Sigmoid colon (tissue), 7 donors: ENCODE results near the gene DONSON. TPM values are rescaled to one million over a fixed set of nuclear protein-coding genes. Genes with fewer than 3 reads are reported as not detected.

Experiments used
- DNase-seq: peaks from one replicate; pipeline ENCODE4 v3.0.0-alpha.2; 2019
- H3K27ac ChIP-seq, 4 donors: fragments of 200-600 bp; sonication (generic); one replicate each; pipeline ENCODE4 v1.5.1; 2016 to 2019; ENCODE audit warnings: mild to moderate bottlenecking in 1 of 4
- H3K27me3 ChIP-seq, 3 donors: fragments of 200-600 bp; sonication (generic); one replicate each; pipeline ENCODE4 v1.5.1; 2019; ENCODE audit warnings: mild to moderate bottlenecking in 1 of 3
- H3K36me3 ChIP-seq, 4 donors: fragments of 200-600 bp; sonication (generic); one replicate each; pipeline ENCODE4 v1.5.1; 2016 to 2019
- H3K4me1 ChIP-seq, 4 donors: fragments of 200-600 bp; sonication (generic); one replicate each; pipeline ENCODE4 v1.5.1; 2017 to 2019
- H3K4me3 ChIP-seq, 4 donors: fragments of 200-600 bp; sonication (generic); one replicate each; pipeline ENCODE4 v1.5.1; 2017 to 2019; ENCODE audit warnings: mild to moderate bottlenecking in 2 of 4, moderate library complexity in 1 of 4
- H3K9me3 ChIP-seq, 4 donors: fragments of 200-600 bp in 3 of 4; sonication (generic) in 3 of 4; one replicate each; pipeline versions ENCODE4 v1.5.1 to v1.6.1; 2013 to 2019
- CTCF ChIP-seq, 4 experiments: fragments of 450-650 bp in 3 of 4; fragments of 200-600 bp in 1 of 4; IDR thresholded peaks; one replicate each; pipeline ENCODE4 v1.5.1; 2016 to 2019; ENCODE audit warnings: antibody characterized with exemption in 4 of 4, mild to moderate bottlenecking in 3 of 4, moderate library complexity in 2 of 4
- EP300 ChIP-seq, 4 donors: sonication (generic); formaldehyde crosslinking; IDR thresholded peaks; one replicate each; pipeline ENCODE4 v1.6.1; 2017; ENCODE audit warnings: antibody characterized with exemption in 4 of 4
- POLR2A ChIP-seq, 2 donors: fragments of 450-650 bp; IDR thresholded peaks; one replicate each; pipeline ENCODE4 v1.6.1; 2016; ENCODE audit warnings: antibody characterized with exemption in 2 of 2, mild to moderate bottlenecking in 2 of 2, moderate library complexity in 2 of 2
- POLR2AphosphoS5 ChIP-seq, 4 donors: sonication (generic); formaldehyde crosslinking; IDR thresholded peaks; one replicate each; pipeline ENCODE4 v1.6.1; 2017; ENCODE audit warnings: antibody characterized with exemption in 4 of 4
- WGBS, 2 donors: extraction: QIAGEN DNeasy Blood & Tissue Kit; methylation state at CpG; one replicate each; pipeline ENCODE4 v1.1.7; 2013; 5-methylcytosine and 5-hydroxymethylcytosine counted together
- intact Hi-C: fragments of 100-400 bp; cut with DNase I; formaldehyde crosslinking; loops from one replicate; pipeline ENCODE4 v1.15.1; 2023
- polyA plus RNA-seq, 3 donors: library from polyadenylated mRNA; stranded (reverse); fragments of 200-250 nt; gene quantifications; one replicate each; pipeline ENCODE4 v1.2.3, GENCODE V29; 2013
- total RNA-seq, 4 donors: library from RNA; depleted of rRNA; stranded (reverse); fragments of >200 nt; gene quantifications; one replicate each; pipeline ENCODE4 v1.1.0, GENCODE V29; 2016
- donor health status: healthy with polysubstance abuse.
- donor health status: Bipolar disorder and iron deficiency.
- donor health status: healthy.

Gene DONSON
- total and polyA plus RNA-seq, 7 donors: 4.6 to 13.4 (median 6.4) TPM

GRCh38 chr21:33572350-33572749 is 16.1 kb downstream of the DONSON start:
- Histone ChIP-seq H3K27ac (peak overlapping the region in 3 of 4 donors; percentile 2 to 54 (median 45)), H3K27me3 (no peaks in the 10 kb centered on the region), H3K36me3 (peaks cover 24 to 96% (median 36%) of the 10 kb centered on the region in 4 donors), H3K4me1 (peaks cover 0 to 16% (median 12%) of the 10 kb centered on the region in 4 donors), H3K4me3 (no peak overlapping the region), H3K9me3 (no peaks in the 10 kb centered on the region)
- 42 to 62% methylated on average over 3 of the region's 3 CpGs for WGBS, 2 donors
- intact Hi-C loops: no loop called here
- TF ChIP-seq EP300 (IDR thresholded peaks at IDR 0.05) (no peak), POLR2AphosphoS5 (IDR thresholded peaks at IDR 0.05) (peak in 1 of 4 donors; percentile 15), CTCF (IDR thresholded peaks at IDR 0.05) (no peak), POLR2A (IDR thresholded peaks at IDR 0.05) (no peak)
- no peak for DNase-seq

DNA sequence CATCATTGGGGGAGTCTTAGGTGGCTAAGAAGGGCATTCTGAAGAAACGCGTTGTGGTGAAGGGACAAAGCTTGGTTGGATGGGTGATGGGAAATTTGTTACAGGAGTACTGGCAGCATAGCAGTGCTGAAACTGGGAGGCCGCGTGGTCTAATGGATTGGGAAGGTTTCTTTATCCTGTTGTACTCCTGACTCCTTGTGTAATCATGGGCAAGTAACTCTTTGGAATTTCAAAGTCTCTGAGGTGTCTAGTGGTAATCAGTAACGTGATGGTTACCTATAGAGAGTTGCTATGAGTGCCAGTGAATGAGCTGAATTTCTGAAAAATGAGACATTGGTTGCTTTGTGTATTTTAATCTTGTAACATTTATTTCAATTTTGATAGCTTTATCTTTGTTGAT is 18.5 kb downstream of the DONSON start:
- H3K9me3 ChIP-seq: no peaks in the 10 kb centered on the region
- TF ChIP-seq POLR2A (IDR thresholded peaks at IDR 0.05) (no peak), EP300 (IDR thresholded peaks at IDR 0.05) (no peak), CTCF (IDR thresholded peaks at IDR 0.05) (no peak), POLR2AphosphoS5 (IDR thresholded peaks at IDR 0.05) (no peak)
- H3K27me3 ChIP-seq: no peaks in the 10 kb centered on the region
- no peak overlapping the region for H3K27ac ChIP-seq
- H3K36me3 ChIP-seq: peaks cover 23 to 78% (median 30%) of the 10 kb centered on the region in 4 donors
- intact Hi-C loops: no loop called here
- WGBS, 2 donors: 95% methylated on average over 5 of the region's 5 CpGs
- no peak overlapping the region for H3K4me3 ChIP-seq
- no peak for DNase-seq
- H3K4me1 ChIP-seq: peaks cover 0 to 16% (median 12%) of the 10 kb centered on the region in 4 donors

DNA sequence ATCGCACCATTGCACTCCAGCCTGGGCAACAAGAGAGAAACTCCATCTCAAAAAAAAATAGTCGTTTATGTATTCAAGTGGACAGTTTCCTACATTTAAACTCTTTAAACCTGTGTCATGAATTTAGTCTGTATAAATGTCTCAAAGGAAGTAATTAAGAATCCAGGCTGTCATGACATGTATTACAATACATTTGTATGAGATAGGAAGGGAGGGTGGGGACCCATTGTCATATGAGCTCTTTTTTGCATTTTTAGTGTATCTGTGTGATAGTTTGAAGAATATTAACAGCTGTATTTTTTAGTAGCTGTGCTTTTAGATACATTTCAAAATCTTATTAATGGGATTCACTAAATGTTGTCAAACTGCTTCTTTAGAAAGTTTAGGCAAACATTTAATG is 20.0 kb downstream of the DONSON start:
- Histone ChIP-seq H3K36me3 (peaks cover 9 to 71% (median 20%) of the 10 kb centered on the region in 4 donors), H3K4me3 (no peak overlapping the region), H3K4me1 (peaks cover 0 to 16% (median 12%) of the 10 kb centered on the region in 4 donors), H3K27ac (no peak overlapping the region), H3K27me3 (no peaks in the 10 kb centered on the region), H3K9me3 (no peaks in the 10 kb centered on the region)
- intact Hi-C loops: no loop called here
- WGBS, 2 donors: 80 to 89% methylated on average over 2 of the region's 2 CpGs
- DNase-seq: no peak
- TF ChIP-seq EP300 (IDR thresholded peaks at IDR 0.05) (no peak), CTCF (IDR thresholded peaks at IDR 0.05) (no peak), POLR2AphosphoS5 (IDR thresholded peaks at IDR 0.05) (no peak), POLR2A (IDR thresholded peaks at IDR 0.05) (no peak)

GRCh38 chr21:33567914-33568313 is 20.6 kb downstream of the DONSON start:
- H3K27ac ChIP-seq: no peak overlapping the region

More at GRCh38 chr21:33567914-33568313, 20.6 kb downstream of the DONSON start:
- peaks cover 8 to 72% (median 20%) of the 10 kb centered on the region in 4 donors for H3K36me3 ChIP-seq
- H3K4me1 ChIP-seq: peaks cover 0 to 15% (median 9%) of the 10 kb centered on the region in 4 donors
- WGBS, 2 donors: 56 to 70% methylated on average over 6 of the region's 6 CpGs
- no peak for DNase-seq
- TF ChIP-seq CTCF (IDR thresholded peaks at IDR 0.05) (no peak), POLR2AphosphoS5 (IDR thresholded peaks at IDR 0.05) (no peak)
- intact Hi-C loops: no loop called here
- H3K4me3 ChIP-seq: no peak overlapping the region
- no peaks in the 10 kb centered on the region for H3K9me3 ChIP-seq
- H3K27me3 ChIP-seq: no peaks in the 10 kb centered on the region
